Frontal cortex (tissue), 4 donors: ENCODE results near the gene ABHD12. TPM values are rescaled to one million over a fixed set of nuclear protein-coding genes. Genes with fewer than 3 reads are reported as not detected.
"Not testable (repeated sequence)": the region's sequence is repeated elsewhere in the genome, so short reads cannot be mapped to it uniquely, and the experiment has no call there.

ENCODE experiments used
- DNase-seq, 2 donors: peaks; one replicate each; pipeline ENCODE4 v3.0.0; 2012; ENCODE audit warnings: low spot score in 2 of 2
- FAIRE-seq: peaks from 2 replicates; lab custom pipeline; 2012; peaks lifted over from hg19 to GRCh38; lab: Jason Lieb, UNC
- total RNA-seq: library from RNA; depleted of rRNA; stranded (reverse); fragments of >200 nt; gene quantifications from one replicate; pipeline ENCODE4 v1.2.3, GENCODE V29; 2014
- donor health status: control.
- donor health status: control.
- donor health status: control.

ABHD12 gene
- total RNA-seq, 1 donor from 2014 or later = 42.8 TPM

DNA sequence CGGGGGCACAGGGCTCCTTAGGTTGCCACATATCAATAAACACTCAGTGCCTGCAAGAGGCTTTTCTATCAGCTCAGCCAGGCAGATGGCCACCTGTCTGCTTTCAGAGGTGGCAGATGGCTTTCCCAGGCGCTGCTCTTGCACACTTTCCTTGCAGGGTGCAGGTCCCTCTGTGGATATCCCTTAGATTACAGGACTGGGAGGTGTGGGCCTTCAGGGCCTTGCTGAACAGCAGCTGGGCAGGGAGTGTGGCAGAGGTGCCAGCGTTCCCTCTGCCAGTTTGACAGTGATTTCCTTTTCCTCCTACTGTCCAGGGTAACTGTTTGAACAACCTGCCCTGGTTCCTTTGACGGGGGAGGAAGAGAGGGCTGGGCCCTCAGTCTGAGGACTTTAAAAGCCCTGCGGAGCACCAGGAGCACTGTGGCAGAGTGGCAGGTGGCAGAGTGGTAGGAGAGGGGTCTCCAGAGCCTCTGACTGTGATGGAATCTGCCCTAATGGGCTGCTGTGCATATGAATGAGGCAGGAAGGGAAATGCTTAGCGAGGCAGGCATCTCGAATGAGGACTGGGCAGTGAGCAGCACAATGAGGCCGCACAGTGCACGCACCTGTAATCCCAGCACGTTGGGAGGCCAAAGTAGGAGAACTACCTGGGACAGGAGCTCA, 34.2 kb downstream of the ABHD12 start:
- no peak for DNase-seq
- FAIRE-seq = no peak

DNA sequence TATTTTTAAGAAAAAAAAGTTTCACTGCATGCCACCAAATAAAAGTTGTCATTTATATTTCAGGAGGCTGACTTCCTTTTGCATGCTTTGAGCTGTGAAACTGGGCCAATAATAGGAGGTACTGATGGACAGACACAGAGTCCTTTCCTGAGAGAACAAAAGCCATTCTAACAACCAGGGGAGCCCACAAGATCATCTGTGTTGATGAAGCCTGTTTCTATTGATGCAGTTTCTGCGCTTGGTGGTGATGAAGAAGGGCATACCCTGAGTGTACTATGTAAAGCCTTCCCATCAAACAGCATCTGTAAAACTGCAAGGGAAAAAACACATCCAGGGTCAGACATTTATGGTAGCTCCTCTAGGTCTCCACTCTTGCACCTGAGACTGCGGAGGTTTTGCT, 34.8 kb downstream of the ABHD12 start:
- FAIRE-seq (no peak), DNase-seq (no peak)

DNA sequence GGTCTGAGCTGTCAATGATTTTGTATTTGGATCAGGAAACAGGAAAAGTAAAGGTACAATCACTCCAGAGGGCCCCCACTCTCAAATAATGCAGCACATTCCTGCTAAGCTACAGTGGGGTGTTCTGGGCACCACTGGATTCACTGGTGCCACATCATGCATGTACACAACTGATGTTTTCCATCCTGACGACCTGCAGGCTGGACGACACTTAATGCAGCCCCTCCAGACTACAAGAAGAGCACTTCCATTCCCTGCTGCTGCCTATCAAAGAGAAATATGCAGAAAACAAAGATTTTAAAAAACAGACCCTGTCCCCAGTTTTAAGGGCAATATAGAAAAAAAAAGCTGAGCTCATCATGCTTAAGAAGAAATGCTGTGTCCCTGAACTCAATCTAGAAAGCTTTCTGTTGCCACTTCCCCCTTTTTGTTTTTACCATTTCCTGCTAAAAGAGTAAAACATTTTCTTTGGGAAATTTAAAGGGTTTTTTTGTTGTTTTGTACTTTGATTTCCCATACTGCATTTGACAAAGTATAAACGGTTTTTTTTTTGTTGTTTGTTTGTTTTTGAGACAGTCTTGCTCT, 35.5 kb downstream of the ABHD12 start:
- DNase-seq (no peak), FAIRE-seq (no peak)

DNA sequence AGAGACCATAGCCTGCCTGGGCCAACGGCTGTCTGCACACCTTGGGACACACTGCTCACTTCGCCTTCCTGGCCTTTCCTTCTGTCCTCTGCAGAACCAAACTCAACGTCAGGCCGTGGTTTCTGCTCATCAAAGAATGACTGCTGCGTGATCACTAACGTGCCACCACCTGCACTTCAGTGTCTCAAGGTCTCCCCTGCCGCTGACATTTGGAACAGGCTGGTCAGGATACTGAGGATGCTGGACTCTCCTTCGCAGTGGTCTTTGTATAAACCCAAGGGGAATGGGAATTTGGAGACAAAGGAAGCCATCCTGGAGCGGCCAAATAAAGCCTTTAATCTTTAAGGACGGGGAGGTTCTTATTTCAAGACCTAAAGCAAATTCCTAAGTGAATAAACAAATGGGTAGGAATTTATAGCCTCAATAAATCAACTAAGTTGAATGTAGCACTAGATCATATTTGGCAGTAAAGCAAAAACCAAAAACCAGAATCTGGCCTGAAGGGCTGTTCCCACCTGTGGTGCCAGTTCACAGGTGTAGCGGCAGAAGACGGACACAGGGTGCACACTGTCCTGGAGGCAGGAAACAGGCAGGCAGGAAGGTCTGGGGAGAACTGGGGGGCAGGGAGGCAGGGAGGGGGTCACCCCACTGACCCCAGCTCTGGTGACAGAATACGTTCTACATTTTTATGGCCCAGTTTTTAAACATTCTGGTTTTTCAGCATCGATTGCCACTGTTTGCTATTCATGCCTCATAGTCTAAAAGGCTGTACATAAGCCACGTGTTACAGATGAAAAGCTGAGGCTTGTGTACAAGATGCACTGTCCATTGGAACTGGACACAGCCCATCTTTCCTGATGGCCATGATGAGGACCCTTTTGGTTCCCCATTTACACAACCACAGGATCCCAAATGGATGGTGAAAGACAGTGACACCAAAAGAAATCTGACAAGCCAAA, 36.6 kb downstream of the ABHD12 start:
- DNase-seq = no peak
- FAIRE-seq = no peak

DNA sequence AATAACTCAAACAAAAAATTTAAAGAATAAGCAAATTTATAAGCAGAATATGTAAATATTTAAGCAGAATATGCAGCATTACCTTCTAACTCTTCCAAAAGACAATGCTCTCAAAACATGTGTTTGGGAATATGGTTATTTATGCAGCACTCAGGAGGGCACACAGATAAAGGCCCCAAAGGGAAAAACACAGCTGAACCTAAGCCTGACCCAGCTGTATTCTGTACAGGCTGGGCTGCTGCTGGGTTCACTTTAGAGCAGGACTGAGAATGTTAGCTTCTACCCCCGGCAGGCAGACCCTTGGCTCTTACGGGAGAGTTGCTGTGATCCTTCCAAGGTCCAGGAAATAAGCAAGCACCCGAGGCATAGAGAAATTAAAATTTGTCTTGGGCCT, 37.3 kb downstream of the ABHD12 start:
- no peak for DNase-seq
- FAIRE-seq = no peak

DNA sequence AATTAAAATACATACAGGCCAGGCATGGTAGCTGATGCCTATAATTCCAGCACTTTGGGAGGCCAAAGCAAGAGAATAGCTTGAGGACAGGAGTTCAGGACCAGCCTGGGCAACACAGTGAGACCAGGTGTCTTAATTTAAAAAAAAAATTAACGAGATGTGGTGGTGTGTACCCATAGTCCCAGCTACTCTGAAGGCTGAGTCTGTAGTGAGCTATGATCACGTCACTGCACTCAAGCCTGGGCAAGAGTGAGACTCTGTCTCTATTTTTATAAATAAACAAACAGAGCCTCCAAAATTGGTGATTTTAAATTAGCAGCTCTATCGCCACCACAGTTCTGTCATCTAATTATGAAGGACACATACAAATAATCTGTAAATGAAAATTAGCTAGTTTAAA, 37.9 kb downstream of the ABHD12 start:
- FAIRE-seq = no peak
- no peak for DNase-seq

DNA sequence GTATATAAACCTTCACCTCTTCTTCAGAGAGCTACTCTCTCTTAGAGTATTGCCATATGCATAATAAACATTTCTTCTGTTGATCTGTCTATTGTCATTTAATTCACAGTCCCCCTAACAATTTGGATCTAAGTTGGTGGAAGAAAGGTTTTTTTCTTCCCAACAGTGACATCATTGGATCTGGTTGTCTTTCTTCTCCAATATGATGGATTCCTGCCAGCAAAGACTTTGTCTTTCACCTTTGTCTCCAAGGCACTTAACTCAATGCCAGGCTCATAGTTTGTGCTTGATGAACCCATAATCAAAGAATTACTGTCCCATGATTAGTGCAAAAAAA, 39.6 kb downstream of the ABHD12 start:
- DNase-seq = no peak
- FAIRE-seq = no peak

DNA sequence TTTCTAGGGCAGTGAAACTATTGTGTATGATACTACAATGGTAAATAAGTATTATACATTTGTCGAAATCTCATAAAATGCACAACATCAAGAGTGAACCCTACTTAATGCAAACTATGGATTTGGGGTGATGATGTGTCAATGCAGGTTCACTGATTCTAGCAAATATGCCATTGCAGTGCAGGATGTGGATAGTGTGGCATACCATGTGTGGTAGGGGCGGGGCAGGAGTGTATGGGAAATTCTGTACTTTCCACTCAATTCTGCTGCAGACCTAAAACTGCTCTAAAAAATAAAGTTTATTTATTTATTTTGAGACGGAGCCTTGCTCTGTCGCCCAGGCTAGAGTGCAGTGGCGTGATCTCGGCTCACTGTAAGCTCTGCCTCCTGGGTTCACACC, 44.3 kb downstream of the ABHD12 start:
- FAIRE-seq = no peak

DNA sequence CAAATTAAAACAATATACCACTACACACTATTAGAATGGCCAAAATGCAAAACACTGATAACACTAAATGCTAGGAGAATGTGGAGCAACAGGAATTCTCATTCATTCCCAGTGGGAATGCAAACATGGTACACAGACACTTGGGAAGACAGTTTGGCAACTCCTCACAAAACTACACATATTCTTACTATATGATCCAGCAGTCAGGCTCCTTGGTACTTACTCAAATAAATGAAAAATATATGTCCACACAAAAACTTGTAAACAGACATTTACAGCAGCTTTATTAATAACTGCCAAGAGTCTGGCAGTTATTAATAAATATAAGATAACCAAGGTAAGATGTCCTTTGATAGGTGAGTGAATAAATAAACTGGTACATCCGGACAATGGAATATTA, 44.9 kb downstream of the ABHD12 start:
- DNase-seq (no peak), FAIRE-seq (no peak)

More for the DNA sequence above, 44.3 kb downstream of the ABHD12 start:
- no peak for DNase-seq

DNA sequence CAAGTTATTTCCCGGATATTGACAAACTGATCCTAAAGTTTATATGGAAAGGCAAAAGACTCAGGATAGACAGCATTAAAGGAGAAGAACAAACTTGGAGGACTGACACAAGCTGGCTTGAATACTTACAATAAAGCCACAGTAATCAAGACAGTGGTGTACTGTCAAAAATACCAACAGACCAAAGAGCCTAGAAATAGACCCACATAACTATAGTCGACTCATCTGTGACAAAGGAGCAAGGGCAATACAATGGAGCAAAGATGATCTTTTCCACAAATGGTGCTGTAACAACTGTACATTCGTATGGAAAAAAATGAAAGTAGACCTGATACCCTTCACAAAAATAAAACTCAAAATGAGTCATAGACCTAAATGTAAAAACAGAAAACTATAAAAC, 46.0 kb downstream of the ABHD12 start:
- FAIRE-seq (no peak), DNase-seq (no peak)

DNA sequence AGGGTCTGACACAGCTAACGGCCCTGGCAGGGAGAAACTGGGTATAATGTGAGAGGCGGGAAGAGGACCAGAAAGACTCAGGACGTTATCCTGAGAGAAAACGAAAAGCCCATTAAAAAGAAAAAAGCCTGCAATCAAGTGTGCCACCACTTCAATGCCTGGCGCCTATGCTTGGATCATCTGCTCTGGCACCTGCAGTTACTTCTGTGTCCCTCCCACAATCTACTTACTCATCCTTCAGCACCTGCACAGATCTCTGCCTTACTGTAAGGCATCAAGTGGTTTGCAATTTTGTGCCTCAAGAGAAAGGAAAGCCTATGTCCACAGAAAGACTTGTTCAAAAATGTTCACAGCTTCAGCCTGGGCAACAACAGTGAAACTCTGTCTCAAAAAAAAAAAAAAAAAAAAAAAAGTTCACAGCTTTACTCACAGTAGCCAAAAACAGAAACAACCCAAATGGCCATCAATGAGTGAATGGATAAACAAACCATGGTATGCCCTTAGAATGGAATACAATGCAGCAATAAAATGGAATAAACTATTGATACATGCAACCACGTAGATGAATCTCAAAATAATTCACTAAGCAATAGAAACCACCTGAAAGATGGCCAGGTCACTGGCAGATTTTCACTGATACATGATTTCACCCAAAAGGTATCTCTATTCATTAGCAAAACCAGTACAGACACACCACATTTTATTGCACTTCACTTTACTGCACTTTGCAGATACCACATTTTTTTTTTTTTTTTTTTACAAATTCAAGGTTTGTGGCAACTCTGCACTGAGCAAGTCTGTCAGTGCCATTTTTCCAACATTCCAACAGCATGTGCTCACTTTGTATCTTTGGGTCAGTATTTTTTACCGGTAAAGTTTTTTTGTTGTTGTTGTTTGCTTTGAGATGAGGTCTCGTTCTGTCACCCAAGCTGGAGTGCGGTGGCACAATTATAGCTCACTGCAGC, 48.6 kb downstream of the ABHD12 start:
- no peak for FAIRE-seq
- DNase-seq = no peak

DNA sequence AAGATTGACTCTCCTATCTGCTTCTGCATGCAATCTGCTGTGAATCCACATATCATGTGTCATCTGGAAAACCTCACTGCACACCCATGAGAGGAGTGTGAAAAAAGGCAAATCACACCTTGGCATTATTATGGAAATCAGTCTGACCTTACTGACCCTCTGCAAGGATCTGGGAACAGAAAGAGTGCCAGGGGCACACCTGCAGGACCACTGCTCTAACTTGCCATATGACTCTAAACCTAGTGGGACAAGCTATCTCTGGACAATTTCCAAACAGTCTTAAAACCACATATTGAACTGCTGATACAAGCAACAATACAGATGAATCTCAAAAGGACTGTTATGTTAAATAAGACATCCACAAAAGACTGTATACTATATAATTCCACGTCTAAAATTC, 50.3 kb downstream of the ABHD12 start:
- DNase-seq (no peak), FAIRE-seq (no peak)

DNA sequence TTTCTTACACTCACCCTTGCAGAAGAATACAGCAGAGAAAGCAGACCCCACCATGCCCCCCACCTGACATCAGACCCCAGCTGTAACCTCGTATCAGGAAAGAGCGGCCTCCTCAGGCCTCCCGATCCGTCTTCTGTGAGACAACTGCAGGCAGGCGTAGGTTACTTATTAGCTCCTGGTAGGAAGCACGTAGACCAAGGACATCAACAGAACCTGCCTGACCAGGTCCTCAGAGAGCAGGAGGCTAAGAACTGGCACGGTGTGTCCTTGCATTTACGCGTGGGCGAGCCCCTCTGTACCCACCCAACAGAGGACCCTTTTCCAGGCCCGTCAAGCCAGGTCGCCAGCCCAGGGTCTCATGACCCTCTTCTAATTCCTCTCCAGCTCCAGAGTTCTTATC, 51.0 kb downstream of the ABHD12 start:
- DNase-seq = no peak

DNA sequence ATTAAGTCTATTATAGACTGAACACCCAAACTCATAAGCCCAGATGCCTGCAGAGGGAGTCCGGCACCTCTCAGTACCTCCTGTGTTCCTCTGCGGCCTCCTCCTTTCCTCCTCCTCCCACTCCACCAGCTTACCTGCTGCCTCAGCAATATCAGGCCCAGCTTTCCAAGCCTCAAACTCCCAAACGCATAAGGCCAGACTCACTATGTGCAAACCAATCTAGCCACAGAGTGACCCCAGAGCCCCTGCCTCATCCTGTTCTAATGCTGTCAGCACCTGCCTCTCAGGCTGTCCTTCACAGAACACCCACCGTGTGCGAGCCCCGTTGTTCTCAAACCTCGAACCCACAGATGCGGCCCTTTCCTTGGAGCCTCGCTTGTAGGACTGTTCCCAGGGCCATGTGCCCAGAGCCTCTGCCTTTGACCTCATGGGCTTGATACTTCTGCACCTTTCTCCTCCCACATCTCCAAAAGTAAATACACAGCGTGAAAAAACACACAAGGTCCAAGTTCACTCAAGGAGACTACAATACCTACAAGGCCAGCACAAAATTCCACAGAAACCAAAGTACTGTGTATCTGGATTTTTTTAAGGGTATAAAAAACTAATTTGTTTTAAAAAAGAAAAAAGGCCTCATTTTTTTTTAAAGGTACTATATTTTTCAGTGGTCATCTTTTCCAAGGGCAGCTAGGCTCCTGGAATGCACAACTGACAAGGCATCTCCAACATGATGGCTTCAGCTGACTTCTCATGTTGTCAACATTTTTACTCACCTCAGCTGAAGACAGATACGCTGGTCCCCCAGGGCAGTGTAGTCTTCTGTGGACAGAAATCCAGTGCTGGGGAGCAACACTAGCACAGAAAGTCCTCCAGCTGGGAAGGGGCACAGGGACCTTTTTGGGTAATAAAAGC, 52.3 kb downstream of the ABHD12 start:
- DNase-seq (no peak), FAIRE-seq (no peak)

More for the DNA sequence above, 51.0 kb downstream of the ABHD12 start:
- no peak for FAIRE-seq

DNA sequence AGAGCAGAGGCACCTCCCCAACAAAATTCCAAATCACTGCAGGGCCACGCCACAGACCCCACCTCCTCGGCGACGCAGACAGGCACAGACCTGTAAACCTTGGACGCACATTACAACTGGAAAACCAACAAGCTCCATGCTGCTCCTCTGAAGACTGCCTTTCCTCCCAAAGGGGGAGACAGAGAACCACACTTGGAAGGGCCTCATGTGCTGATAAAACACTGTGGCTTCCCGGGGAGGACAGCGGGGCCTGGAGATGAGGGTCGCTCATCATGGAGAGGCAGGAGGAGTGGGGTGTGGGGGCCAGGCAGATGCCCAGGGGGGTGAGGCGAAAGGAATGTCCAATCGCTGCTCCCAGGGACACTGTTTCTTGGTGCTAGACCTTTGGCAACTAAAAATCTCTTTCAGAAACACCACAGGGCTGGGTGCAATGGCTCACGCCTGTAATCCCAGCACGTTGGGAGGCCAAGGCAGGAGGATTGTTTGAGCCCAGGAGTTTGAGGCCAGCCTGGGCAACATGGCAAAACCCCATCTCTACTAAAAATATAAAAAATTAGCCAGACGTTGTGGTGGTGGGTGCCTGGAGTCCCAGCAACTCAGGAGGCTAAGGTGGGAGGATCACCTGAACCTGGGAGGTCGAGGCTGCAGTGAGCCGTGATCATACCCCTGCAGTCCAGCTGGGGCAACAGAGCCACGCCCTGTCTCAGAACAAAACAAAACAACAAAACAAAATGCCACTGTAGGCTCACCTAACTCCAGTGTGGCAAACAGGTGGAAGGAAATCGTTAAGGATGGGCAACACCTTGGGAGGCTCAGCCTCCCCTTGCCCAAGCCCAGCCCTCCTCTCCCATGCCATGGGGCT, 53.8 kb downstream of the ABHD12 start:
- no peak for DNase-seq
- no peak for FAIRE-seq

DNA sequence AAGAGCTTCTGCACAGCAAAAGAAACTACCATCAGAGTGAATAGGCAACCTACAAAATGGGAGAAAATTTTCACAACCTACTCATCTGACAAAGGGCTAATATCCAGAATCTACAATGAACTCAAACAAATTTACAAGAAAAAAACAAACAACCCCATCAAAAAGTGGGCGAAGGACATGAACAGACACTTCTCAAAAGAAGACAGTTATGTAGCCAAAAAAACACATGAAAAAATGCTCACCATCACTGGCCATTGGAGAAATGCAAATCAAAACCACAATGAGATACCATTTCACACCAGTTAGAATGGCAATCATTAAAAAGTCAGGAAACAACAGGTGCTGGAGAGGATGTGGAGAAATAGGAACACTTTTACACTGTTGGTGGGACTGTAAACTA, 55.7 kb downstream of the ABHD12 start:
- DNase-seq, FAIRE-seq: not testable (repeated sequence)

DNA sequence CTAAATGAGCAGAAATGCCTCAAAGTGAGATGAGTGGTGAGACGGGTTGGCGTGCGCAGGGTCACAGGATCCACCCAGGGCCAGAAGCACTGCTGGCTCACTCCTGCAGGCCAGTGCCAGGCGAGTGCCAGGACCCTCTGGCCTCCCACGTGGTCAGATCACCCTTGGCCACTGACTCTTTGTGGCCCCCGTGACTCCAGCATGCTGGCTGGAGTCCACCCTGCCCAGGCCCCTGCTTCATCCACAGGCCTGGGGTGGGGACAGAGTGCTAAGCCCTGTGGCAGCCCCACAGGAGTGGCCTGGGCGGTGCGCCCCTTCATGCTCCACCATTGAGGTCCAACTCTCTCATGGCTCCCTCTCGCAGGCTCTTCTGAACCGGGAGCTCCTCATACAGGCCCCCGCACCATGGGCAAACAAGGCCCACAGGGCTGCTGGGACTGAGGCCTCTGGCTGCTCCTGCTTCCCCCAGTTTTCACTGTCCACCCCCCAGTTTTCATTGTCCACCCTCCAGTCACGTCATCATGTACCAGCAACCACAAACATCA, 61.6 kb downstream of the ABHD12 start:
- no peak for DNase-seq
- FAIRE-seq = no peak
